ENCODE measurements around the gene PCDHGA1. TPM values are rescaled to one million over a fixed set of nuclear protein-coding genes. Genes with fewer than 3 reads are reported as not detected.

The PCDHGA1 gene
- total and polyA plus RNA-seq, 4 donors = 0.05 to 0.08 (median 0.05) TPM; not detected in 1

- Histone ChIP-seq H3K27ac (ENCODE audit: low read depth in 1 of 2, low read length in 2 of 2) (no peak overlapping the region), H3K9me3 (ENCODE audit: control insufficient read depth in 4 of 4, low read length in 3 of 4) (peaks cover 2 to 6% (median 3%) of the 10 kb centered on the region in 4 donors), H3K4me1 (ENCODE audit: control insufficient read depth in 4 of 4, insufficient read depth in 4 of 4, low read length in 3 of 4) (no peaks in the 10 kb centered on the region), H3K4me3 (ENCODE audit: low read depth in 1 of 3, low read length in 3 of 3) (no peak overlapping the region), H3K27me3 (ENCODE audit: control insufficient read depth in 4 of 4, insufficient read depth in 4 of 4, low read length in 3 of 4) (no peaks in the 10 kb centered on the region), H3K36me3 (ENCODE audit: control insufficient read depth in 4 of 4, insufficient read depth in 3 of 4, low read depth in 1 of 4, low read length in 3 of 4) (peaks cover 2 to 38% (median 18%) of the 10 kb centered on the region in 4 donors), H3K9ac (ENCODE audit: low read depth in 1 of 2, low read length in 2 of 2) (no peak overlapping the region)
- WGBS = 98% methylated on average over 1 of the region's 1 CpG
- DNase-seq (ENCODE audit: low spot score) = no peak
- TF ChIP-seq, protein P1, sequence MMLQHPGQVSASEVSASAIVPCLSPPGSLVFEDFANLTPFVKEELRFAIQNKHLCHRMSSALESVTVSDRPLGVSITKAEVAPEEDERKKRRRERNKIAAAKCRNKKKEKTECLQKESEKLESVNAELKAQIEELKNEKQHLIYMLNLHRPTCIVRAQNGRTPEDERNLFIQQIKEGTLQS (IDR thresholded peaks at IDR 0.05) = no peak
- no peak for TF ChIP-seq HNF4A (conservative IDR thresholded peaks at IDR 0.05)
Measured at GRCh38 chr5:141547488-141547887, 217.2 kb downstream of the PCDHGA1 start.

GRCh38 chr5:141547921-141548320 is 217.6 kb downstream of the PCDHGA1 start:
- Histone ChIP-seq H3K36me3 (ENCODE audit: control insufficient read depth in 4 of 4, insufficient read depth in 3 of 4, low read depth in 1 of 4, low read length in 3 of 4) (peaks cover 2 to 37% (median 18%) of the 10 kb centered on the region in 4 donors), H3K4me3 (ENCODE audit: low read depth in 1 of 3, low read length in 3 of 3) (no peak overlapping the region), H3K9ac (ENCODE audit: low read depth in 1 of 2, low read length in 2 of 2) (no peak overlapping the region), H3K27ac (ENCODE audit: low read depth in 1 of 2, low read length in 2 of 2) (no peak overlapping the region), H3K4me1 (ENCODE audit: control insufficient read depth in 4 of 4, insufficient read depth in 4 of 4, low read length in 3 of 4) (no peaks in the 10 kb centered on the region), H3K27me3 (ENCODE audit: control insufficient read depth in 4 of 4, insufficient read depth in 4 of 4, low read length in 3 of 4) (no peaks in the 10 kb centered on the region), H3K9me3 (ENCODE audit: control insufficient read depth in 4 of 4, low read length in 3 of 4) (peaks cover 2 to 6% (median 3%) of the 10 kb centered on the region in 4 donors)
- no peak for DNase-seq (ENCODE audit: low spot score)
- 98% methylated on average over 5 of the region's 5 CpGs for WGBS
- TF ChIP-seq HNF4A (conservative IDR thresholded peaks at IDR 0.05) = no peak

- 49% methylated on average over 11 of the region's 11 CpGs for WGBS
- DNase-seq (ENCODE audit: low spot score) = peak; percentile 86
- no peak overlapping the region for H3K9ac ChIP-seq (ENCODE audit: low read depth in 1 of 2, low read length in 2 of 2)
- peaks cover 1 to 16% (median 11%) of the 10 kb centered on the region in 4 donors for H3K4me1 ChIP-seq (ENCODE audit: control insufficient read depth in 4 of 4, insufficient read depth in 4 of 4, low read length in 3 of 4)
- TF ChIP-seq GABPA (IDR thresholded peaks at IDR 0.05 in 1 of 2, conservative IDR thresholded peaks at IDR 0.05 in 1 of 2) (no peak), YY1 (IDR thresholded peaks at IDR 0.05) (peak; percentile 100), HNF4A (conservative IDR thresholded peaks at IDR 0.05) (peak in 1 of 2 donors; percentile 33), NR2F2 (IDR thresholded peaks at IDR 0.05) (peak; percentile 15), SP1 (IDR thresholded peaks at IDR 0.05) (peak; percentile 30), RAD21 (IDR thresholded peaks at IDR 0.05) (peak; percentile 97 to 98), HNF4G (IDR thresholded peaks at IDR 0.05) (no peak), JUND (IDR thresholded peaks at IDR 0.05) (peak in 1 of 2 donors; percentile 39)
- TF ChIP-seq, protein P1 (IDR thresholded peaks at IDR 0.05) = peak; percentile 53
- TF ChIP-seq, protein P2, sequence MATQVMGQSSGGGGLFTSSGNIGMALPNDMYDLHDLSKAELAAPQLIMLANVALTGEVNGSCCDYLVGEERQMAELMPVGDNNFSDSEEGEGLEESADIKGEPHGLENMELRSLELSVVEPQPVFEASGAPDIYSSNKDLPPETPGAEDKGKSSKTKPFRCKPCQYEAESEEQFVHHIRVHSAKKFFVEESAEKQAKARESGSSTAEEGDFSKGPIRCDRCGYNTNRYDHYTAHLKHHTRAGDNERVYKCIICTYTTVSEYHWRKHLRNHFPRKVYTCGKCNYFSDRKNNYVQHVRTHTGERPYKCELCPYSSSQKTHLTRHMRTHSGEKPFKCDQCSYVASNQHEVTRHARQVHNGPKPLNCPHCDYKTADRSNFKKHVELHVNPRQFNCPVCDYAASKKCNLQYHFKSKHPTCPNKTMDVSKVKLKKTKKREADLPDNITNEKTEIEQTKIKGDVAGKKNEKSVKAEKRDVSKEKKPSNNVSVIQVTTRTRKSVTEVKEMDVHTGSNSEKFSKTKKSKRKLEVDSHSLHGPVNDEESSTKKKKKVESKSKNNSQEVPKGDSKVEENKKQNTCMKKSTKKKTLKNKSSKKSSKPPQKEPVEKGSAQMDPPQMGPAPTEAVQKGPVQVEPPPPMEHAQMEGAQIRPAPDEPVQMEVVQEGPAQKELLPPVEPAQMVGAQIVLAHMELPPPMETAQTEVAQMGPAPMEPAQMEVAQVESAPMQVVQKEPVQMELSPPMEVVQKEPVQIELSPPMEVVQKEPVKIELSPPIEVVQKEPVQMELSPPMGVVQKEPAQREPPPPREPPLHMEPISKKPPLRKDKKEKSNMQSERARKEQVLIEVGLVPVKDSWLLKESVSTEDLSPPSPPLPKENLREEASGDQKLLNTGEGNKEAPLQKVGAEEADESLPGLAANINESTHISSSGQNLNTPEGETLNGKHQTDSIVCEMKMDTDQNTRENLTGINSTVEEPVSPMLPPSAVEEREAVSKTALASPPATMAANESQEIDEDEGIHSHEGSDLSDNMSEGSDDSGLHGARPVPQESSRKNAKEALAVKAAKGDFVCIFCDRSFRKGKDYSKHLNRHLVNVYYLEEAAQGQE (IDR thresholded peaks at IDR 0.05) = peak; percentile 43
- TF ChIP-seq, protein P3, sequence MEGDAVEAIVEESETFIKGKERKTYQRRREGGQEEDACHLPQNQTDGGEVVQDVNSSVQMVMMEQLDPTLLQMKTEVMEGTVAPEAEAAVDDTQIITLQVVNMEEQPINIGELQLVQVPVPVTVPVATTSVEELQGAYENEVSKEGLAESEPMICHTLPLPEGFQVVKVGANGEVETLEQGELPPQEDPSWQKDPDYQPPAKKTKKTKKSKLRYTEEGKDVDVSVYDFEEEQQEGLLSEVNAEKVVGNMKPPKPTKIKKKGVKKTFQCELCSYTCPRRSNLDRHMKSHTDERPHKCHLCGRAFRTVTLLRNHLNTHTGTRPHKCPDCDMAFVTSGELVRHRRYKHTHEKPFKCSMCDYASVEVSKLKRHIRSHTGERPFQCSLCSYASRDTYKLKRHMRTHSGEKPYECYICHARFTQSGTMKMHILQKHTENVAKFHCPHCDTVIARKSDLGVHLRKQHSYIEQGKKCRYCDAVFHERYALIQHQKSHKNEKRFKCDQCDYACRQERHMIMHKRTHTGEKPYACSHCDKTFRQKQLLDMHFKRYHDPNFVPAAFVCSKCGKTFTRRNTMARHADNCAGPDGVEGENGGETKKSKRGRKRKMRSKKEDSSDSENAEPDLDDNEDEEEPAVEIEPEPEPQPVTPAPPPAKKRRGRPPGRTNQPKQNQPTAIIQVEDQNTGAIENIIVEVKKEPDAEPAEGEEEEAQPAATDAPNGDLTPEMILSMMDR (IDR thresholded peaks at IDR 0.05; ENCODE audit: low read depth, low read length, missing input control) = peak; percentile 81
- no peaks in the 10 kb centered on the region for H3K9me3 ChIP-seq (ENCODE audit: control insufficient read depth in 4 of 4, low read length in 3 of 4)
- H3K27ac ChIP-seq (ENCODE audit: low read depth in 1 of 2, low read length in 2 of 2) = peak overlapping the region; percentile 43 to 59
- peak overlapping the region in 1 of 3 donors; percentile 11 for H3K4me3 ChIP-seq (ENCODE audit: low read depth in 1 of 3, low read length in 3 of 3)
- no peaks in the 10 kb centered on the region for H3K27me3 ChIP-seq (ENCODE audit: control insufficient read depth in 4 of 4, insufficient read depth in 4 of 4, low read length in 3 of 4)
- peaks cover 0 to 14% (median 7%) of the 10 kb centered on the region in 4 donors for H3K36me3 ChIP-seq (ENCODE audit: control insufficient read depth in 4 of 4, insufficient read depth in 3 of 4, low read depth in 1 of 4, low read length in 3 of 4)
Measured at GRCh38 chr5:141557681-141558136, 227.4 kb downstream of the PCDHGA1 start.

Measured in liver (tissue), 9 donors.